ENCODE data around the gene MPP3.

MPP3 gene

DNA sequence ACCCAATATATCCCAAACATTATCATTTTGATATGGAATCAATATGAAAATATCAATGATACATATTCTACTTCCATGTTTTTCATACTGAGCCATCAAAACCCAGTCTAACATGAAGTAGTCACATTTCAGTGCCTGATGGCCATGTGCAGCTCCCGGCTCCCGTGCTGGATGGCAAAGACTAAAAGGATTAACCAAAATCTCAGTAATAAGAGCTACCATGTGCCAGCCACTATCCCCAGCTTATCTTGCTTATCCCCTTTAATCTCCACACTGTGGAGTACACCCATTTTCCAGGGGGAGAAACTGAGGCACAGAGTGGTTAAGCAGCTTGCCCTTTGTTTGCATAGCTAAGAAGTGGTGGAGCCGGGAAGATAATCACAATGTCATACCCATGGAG lies 23.2 kb upstream of the MPP3 start:
- Histone ChIP-seq H3K4me3 (ENCODE audit: low read length) (no peak overlapping the region), H3K9me3 (ENCODE audit: control insufficient read depth, insufficient read depth, low read length) (no peaks in the 10 kb centered on the region), H3K79me2 (ENCODE audit: control insufficient read depth, low read length) (no peaks in the 10 kb centered on the region), H3K9me2 (replicated peaks; ENCODE audit: control insufficient read depth, low read length) (no peaks in the 10 kb centered on the region), H3K36me3 (ENCODE audit: control insufficient read depth, low read length) (no peaks in the 10 kb centered on the region), H3F3A (ENCODE audit: control insufficient read depth, insufficient read depth) (no peaks in the 10 kb centered on the region), H3K27me3 (ENCODE audit: control insufficient read depth, low read length) (no peaks in the 10 kb centered on the region), H4K20me1 (ENCODE audit: control insufficient read depth, insufficient read depth, low read depth, low read length) (no peaks in the 10 kb centered on the region), H3K4me1 (ENCODE audit: control insufficient read depth, low read length) (no peaks in the 10 kb centered on the region), H3K27ac (ENCODE audit: low read depth, low read length) (no peak overlapping the region), H3K4me2 (ENCODE audit: low read length) (no peak overlapping the region)
- TF ChIP-seq, protein P1, sequence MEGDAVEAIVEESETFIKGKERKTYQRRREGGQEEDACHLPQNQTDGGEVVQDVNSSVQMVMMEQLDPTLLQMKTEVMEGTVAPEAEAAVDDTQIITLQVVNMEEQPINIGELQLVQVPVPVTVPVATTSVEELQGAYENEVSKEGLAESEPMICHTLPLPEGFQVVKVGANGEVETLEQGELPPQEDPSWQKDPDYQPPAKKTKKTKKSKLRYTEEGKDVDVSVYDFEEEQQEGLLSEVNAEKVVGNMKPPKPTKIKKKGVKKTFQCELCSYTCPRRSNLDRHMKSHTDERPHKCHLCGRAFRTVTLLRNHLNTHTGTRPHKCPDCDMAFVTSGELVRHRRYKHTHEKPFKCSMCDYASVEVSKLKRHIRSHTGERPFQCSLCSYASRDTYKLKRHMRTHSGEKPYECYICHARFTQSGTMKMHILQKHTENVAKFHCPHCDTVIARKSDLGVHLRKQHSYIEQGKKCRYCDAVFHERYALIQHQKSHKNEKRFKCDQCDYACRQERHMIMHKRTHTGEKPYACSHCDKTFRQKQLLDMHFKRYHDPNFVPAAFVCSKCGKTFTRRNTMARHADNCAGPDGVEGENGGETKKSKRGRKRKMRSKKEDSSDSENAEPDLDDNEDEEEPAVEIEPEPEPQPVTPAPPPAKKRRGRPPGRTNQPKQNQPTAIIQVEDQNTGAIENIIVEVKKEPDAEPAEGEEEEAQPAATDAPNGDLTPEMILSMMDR (IDR thresholded peaks at IDR 0.05; ENCODE audit: low read depth, low read length, poor library complexity, severe bottlenecking): no peak
- no peak for TF ChIP-seq EZH2phosphoT487 (IDR thresholded peaks at IDR 0.05; ENCODE audit: borderline replicate concordance, low read length)

- H3K9me2 ChIP-seq (replicated peaks; ENCODE audit: control insufficient read depth, low read length): no peaks in the 10 kb centered on the region
- no peaks in the 10 kb centered on the region for H3F3A ChIP-seq (ENCODE audit: control insufficient read depth, insufficient read depth)
- H3K4me1 ChIP-seq (ENCODE audit: control insufficient read depth, low read length): no peaks in the 10 kb centered on the region
- H3K79me2 ChIP-seq (ENCODE audit: control insufficient read depth, low read length): no peaks in the 10 kb centered on the region
- no peak overlapping the region for H3K27ac ChIP-seq (ENCODE audit: low read depth, low read length)
- no peaks in the 10 kb centered on the region for H3K36me3 ChIP-seq (ENCODE audit: control insufficient read depth, low read length)
- no peaks in the 10 kb centered on the region for H3K9me3 ChIP-seq (ENCODE audit: control insufficient read depth, insufficient read depth, low read length)
- no peak overlapping the region for H3K4me3 ChIP-seq (ENCODE audit: low read length)
- H4K20me1 ChIP-seq (ENCODE audit: control insufficient read depth, insufficient read depth, low read depth, low read length): no peaks in the 10 kb centered on the region
- no peak overlapping the region for H3K4me2 ChIP-seq (ENCODE audit: low read length)
- no peaks in the 10 kb centered on the region for H3K27me3 ChIP-seq (ENCODE audit: control insufficient read depth, low read length)
- TF ChIP-seq EZH2phosphoT487 (IDR thresholded peaks at IDR 0.05; ENCODE audit: borderline replicate concordance, low read length): no peak
- TF ChIP-seq, protein P1 (IDR thresholded peaks at IDR 0.05; ENCODE audit: low read depth, low read length, poor library complexity, severe bottlenecking): no peak
Observed at GRCh38 chr17:43855061-43855460, 22.1 kb upstream of the MPP3 start.

DNA sequence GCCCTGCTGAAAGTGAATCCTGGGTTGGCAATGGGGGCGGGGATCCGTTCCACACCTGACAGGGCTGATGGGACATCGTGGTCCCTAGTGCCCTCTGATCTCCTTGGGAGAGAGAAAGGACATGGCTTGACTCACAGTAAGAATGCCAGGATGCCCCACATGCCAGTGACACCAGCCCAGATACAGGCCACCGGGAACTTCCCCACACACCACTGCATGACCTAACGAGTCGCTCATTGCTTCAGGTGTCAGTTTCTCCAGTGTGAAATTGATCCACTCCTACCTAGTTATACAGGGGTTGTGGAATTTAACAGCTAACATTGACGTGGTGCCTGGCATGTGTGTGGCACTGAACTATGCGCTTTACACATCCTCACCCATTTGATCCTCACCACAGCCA lies 21.6 kb upstream of the MPP3 start:
- Histone ChIP-seq H3K79me2 (ENCODE audit: control insufficient read depth, low read length) (no peaks in the 10 kb centered on the region), H3K9me2 (replicated peaks; ENCODE audit: control insufficient read depth, low read length) (no peaks in the 10 kb centered on the region), H3F3A (ENCODE audit: control insufficient read depth, insufficient read depth) (no peaks in the 10 kb centered on the region), H4K20me1 (ENCODE audit: control insufficient read depth, insufficient read depth, low read depth, low read length) (no peaks in the 10 kb centered on the region), H3K36me3 (ENCODE audit: control insufficient read depth, low read length) (no peaks in the 10 kb centered on the region), H3K27me3 (ENCODE audit: control insufficient read depth, low read length) (no peaks in the 10 kb centered on the region), H3K4me3 (ENCODE audit: low read length) (no peak overlapping the region), H3K9me3 (ENCODE audit: control insufficient read depth, insufficient read depth, low read length) (no peaks in the 10 kb centered on the region), H3K27ac (ENCODE audit: low read depth, low read length) (no peak overlapping the region), H3K4me2 (ENCODE audit: low read length) (no peak overlapping the region), H3K4me1 (ENCODE audit: control insufficient read depth, low read length) (no peaks in the 10 kb centered on the region)
- no peak for TF ChIP-seq EZH2phosphoT487 (IDR thresholded peaks at IDR 0.05; ENCODE audit: borderline replicate concordance, low read length)
- TF ChIP-seq, protein P1 (IDR thresholded peaks at IDR 0.05; ENCODE audit: low read depth, low read length, poor library complexity, severe bottlenecking): no peak

DNA sequence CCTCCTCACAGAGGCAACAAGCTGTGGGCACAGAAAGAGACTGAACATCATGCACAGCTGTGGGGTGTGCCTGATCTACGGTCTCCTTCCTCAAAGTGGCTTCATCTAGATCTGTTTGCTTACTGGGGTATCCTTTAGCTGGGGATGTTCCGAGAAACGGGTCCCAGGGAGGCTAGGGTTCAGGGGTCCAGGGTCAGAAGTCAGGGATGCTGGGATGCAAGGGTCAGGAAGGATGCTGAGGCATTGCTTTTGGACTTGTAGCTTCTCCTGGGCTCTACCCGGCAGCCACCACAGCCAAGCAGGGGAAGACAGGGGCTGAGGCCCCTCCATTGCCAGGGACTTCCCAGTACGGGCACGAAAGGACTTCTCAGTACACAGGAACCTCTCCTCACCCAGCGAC lies 20.6 kb upstream of the MPP3 start:
- TF ChIP-seq, protein P1 (IDR thresholded peaks at IDR 0.05; ENCODE audit: low read depth, low read length, poor library complexity, severe bottlenecking): no peak
- TF ChIP-seq EZH2phosphoT487 (IDR thresholded peaks at IDR 0.05; ENCODE audit: borderline replicate concordance, low read length): no peak
- H3K27ac ChIP-seq (ENCODE audit: low read depth, low read length): no peak overlapping the region
- no peaks in the 10 kb centered on the region for H3K79me2 ChIP-seq (ENCODE audit: control insufficient read depth, low read length)
- no peak overlapping the region for H3K4me2 ChIP-seq (ENCODE audit: low read length)
- no peaks in the 10 kb centered on the region for H3K4me1 ChIP-seq (ENCODE audit: control insufficient read depth, low read length)
- no peaks in the 10 kb centered on the region for H3K36me3 ChIP-seq (ENCODE audit: control insufficient read depth, low read length)
- H3F3A ChIP-seq (ENCODE audit: control insufficient read depth, insufficient read depth): no peaks in the 10 kb centered on the region
- H3K9me3 ChIP-seq (ENCODE audit: control insufficient read depth, insufficient read depth, low read length): no peaks in the 10 kb centered on the region
- H3K4me3 ChIP-seq (ENCODE audit: low read length): no peak overlapping the region
- no peaks in the 10 kb centered on the region for H3K27me3 ChIP-seq (ENCODE audit: control insufficient read depth, low read length)
- no peaks in the 10 kb centered on the region for H4K20me1 ChIP-seq (ENCODE audit: control insufficient read depth, insufficient read depth, low read depth, low read length)
- no peaks in the 10 kb centered on the region for H3K9me2 ChIP-seq (replicated peaks; ENCODE audit: control insufficient read depth, low read length)

Measured in DOHH2 (cell line).